GM12865 (cell line): Measurements from ENCODE around the gene TDRKH.

Source experiments
- DNase-seq: peaks from one replicate; pipeline ENCODE4 v3.0.0; 2010; ENCODE audit warnings: low read depth
- H3K4me3 ChIP-seq: 2 replicates; pipeline ENCODE4 v1.5.1; 2011; ENCODE audit warnings: mild to moderate bottlenecking, low read depth, low read length, control low read depth
- TF ChIP-seq, protein P1 (sequence below): IDR thresholded peaks from 2 replicates; pipeline ENCODE4 v1.5.1; 2011; ENCODE audit warnings: low read length, control low read depth, low read depth, inconsistent platforms; ENCODE audit not compliant: insufficient read depth; ENCODE audit errors: missing control alignments

The TDRKH gene

DNA sequence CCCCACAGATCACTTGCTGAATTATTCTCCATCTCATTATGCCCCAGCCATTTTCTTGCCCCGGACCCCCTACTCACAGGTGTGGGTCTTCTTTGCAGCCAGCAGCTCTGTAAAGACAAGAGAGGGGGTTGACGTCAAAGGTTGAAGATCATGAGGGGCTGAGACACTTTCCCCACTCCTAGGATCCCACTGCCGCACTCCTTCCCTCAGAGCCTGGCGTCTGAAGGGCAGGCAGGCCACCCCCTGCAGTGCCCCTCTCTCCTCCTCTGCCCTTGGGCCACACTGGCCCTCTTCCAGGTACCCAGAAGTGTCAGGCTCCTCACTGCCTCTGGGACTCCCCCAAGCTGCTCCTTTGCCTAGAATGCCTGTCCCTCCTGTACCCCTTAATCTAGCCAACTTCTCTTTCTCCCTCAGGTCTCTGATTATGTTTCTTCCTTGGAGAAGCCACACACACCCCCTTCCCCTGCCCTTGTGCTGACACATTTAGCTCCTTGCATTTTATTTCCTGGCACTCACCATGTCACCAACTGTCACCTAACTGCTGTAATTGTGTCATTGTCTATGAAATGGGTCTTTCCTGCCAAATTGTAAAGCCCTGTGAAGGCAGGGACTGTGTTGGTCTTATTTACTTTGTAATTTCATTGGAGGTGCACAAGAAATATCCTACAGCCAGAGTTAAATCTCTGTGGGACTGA, 39.2 kb upstream of the TDRKH start:
- H3K4me3 ChIP-seq = no peak overlapping the region
- DNase-seq = no peak
- TF ChIP-seq, protein P1, sequence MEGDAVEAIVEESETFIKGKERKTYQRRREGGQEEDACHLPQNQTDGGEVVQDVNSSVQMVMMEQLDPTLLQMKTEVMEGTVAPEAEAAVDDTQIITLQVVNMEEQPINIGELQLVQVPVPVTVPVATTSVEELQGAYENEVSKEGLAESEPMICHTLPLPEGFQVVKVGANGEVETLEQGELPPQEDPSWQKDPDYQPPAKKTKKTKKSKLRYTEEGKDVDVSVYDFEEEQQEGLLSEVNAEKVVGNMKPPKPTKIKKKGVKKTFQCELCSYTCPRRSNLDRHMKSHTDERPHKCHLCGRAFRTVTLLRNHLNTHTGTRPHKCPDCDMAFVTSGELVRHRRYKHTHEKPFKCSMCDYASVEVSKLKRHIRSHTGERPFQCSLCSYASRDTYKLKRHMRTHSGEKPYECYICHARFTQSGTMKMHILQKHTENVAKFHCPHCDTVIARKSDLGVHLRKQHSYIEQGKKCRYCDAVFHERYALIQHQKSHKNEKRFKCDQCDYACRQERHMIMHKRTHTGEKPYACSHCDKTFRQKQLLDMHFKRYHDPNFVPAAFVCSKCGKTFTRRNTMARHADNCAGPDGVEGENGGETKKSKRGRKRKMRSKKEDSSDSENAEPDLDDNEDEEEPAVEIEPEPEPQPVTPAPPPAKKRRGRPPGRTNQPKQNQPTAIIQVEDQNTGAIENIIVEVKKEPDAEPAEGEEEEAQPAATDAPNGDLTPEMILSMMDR = no peak

DNA sequence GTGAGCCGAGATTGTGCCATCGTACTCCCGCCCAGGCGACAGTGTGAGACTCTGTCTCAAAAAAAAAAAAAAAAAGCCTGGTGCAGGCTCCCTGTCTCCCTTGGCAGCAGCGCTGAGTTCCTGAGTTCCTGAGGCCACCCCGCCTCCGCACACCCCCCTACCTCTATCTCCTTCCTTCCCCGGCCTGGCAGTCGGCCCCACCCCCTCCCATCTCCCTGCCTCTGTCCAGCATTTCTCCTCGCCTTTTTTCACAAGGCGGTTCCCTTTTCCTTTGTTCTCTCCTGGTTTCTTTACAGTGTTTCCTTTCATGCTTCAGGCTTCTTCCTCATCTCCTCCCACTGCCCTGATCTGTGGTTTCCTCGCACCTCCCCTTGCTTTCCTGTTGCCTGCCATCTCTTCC, 38.6 kb upstream of the TDRKH start:
- TF ChIP-seq, protein P1 = no peak
- DNase-seq = no peak
- no peak overlapping the region for H3K4me3 ChIP-seq

DNA sequence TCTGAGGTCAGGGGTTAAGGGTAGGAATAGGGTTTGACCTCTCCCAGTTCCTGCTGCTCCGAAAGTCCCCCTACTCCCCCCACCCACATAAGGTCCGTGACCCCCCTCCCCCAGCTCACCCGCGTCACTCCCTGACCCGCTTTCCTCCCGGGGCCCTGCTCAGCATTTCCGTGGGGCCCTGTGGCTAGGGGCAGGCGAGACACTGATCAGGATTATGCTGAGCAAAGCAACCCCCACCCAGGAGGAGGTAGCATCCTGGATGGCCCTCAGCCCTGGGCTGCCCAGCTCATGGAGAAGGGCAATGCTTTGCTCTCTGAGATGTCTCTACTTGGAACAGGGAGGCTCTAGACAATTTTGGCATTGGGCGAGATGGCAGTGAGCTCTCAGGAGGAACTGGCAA, 37.6 kb upstream of the TDRKH start:
- TF ChIP-seq, protein P1 = no peak
- no peak overlapping the region for H3K4me3 ChIP-seq
- DNase-seq = no peak

- no peak overlapping the region for H3K4me3 ChIP-seq
- TF ChIP-seq, protein P1 = no peak
- DNase-seq = no peak
Measured at GRCh38 chr1:151825751-151826660, 35.7 kb upstream of the TDRKH start.

- TF ChIP-seq, protein P1 = no peak
- H3K4me3 ChIP-seq = no peak overlapping the region
- DNase-seq = no peak
Measured at GRCh38 chr1:151825204-151825603, 34.9 kb upstream of the TDRKH start.

DNA sequence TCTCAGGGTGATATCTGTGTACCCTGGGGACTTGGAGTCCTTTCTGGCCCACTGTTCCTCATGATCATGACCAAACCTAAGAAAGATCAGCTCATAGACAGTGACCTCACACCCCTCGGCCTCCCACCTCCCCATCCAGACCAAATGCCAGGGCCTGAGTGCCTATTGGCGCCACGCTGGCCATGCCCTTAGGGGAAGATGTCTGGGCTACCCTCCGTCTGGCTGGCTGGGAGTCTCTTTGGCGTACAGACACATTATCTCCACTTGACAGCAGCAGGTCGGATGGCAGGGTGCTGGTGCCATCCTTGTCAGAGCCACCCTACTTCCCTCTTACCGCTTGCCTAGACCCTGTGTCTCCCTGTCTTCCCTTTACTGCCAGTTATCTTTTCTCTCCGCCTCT, 32.9 kb upstream of the TDRKH start:
- TF ChIP-seq, protein P1 = no peak
- no peak overlapping the region for H3K4me3 ChIP-seq
- DNase-seq = no peak

GRCh38 chr1:151822404-151822803, 32.1 kb upstream of the TDRKH start:
- DNase-seq = no peak
- TF ChIP-seq, protein P1 = no peak
- no peak overlapping the region for H3K4me3 ChIP-seq
